Measurements from ENCODE around the gene FBXO8. TPM values are rescaled to one million over a fixed set of nuclear protein-coding genes. Genes with fewer than 3 reads are reported as not detected.

The FBXO8 gene
- polyA plus RNA-seq, 1 of the 3 experiments (the other 2 are of a cell fraction) = 16.0 TPM

GRCh38 chr4:174217273-174218126 is 66.0 kb downstream of the FBXO8 start (continued):
- TF ChIP-seq FOXJ3 (CRISPR knock-in tag; IDR thresholded peaks at IDR 0.05) = 0 out of 2 replicates have a peak, but pooled peaks have one; percentile 52
- TF ChIP-seq PBX3 (IDR thresholded peaks at IDR 0.05) = peak; percentile 59
- TF ChIP-seq USF1 (IDR thresholded peaks at IDR 0.05; ENCODE audit: borderline replicate concordance, low read depth) = no peak
- TF ChIP-seq RFX5 (IDR thresholded peaks at IDR 0.05; ENCODE audit: low read length) = no peak
- TF ChIP-seq REST (IDR thresholded peaks at IDR 0.05; ENCODE audit: low read depth, low read length) = 0 out of 2 replicates have a peak, but pooled peaks have one; percentile 9
- no peak for TF ChIP-seq USF2 (IDR thresholded peaks at IDR 0.05; ENCODE audit: borderline replicate concordance, low read depth, low read length)
- peak; percentile 6 for TF ChIP-seq TAF1 (IDR thresholded peaks at IDR 0.05; ENCODE audit: borderline replicate concordance, low read depth, low read length)
- no peak for TF ChIP-seq GABPA (IDR thresholded peaks at IDR 0.05; ENCODE audit: low read depth)
- peak; percentile 80 to 90 for TF ChIP-seq EP300 (IDR thresholded peaks at IDR 0.05; ENCODE audit: borderline replicate concordance in 1 of 2, low read depth in 1 of 2, low read length in 1 of 2)
- peak; percentile 85 for TF ChIP-seq TCF12 (IDR thresholded peaks at IDR 0.05)
- TF ChIP-seq MEF2A (IDR thresholded peaks at IDR 0.05; ENCODE audit: borderline replicate concordance, low read depth) = peak; percentile 66; the same call in 1 of the 2 replicates
- TF ChIP-seq IRF3 (IDR thresholded peaks at IDR 0.05; ENCODE audit: low read depth, low read length) = no peak
- peak; percentile 79 for TF ChIP-seq CHD2 (IDR thresholded peaks at IDR 0.05; ENCODE audit: low read length, partially characterized antibody)
- peak; percentile 79 for TF ChIP-seq FOXM1 (IDR thresholded peaks at IDR 0.05; ENCODE audit: low read depth)
- TF ChIP-seq JUND (IDR thresholded peaks at IDR 0.05) = peak; percentile 30; the same call in 1 of the 2 replicates
- peak; percentile 51; the same call in 1 of the 2 replicates for TF ChIP-seq POLR2AphosphoS5 (IDR thresholded peaks at IDR 0.05; ENCODE audit: low read depth, low read length)
- no peak; the same call in 1 of the 2 replicates for TF ChIP-seq RAD21 (IDR thresholded peaks at IDR 0.05; ENCODE audit: low read length)
